Fibroblast of pulmonary artery (primary cell): ENCODE results near the gene MTUS2.

Experiments
- DNase-seq: peaks from one replicate; pipeline ENCODE4 v3.0.0-alpha.2; 2010; ENCODE audit warnings: low read depth
- H3K4me3 ChIP-seq: replicated peaks from 2 replicates; pipeline ENCODE4 v1.5.1; 2011; ENCODE audit warnings: low read depth, mild to moderate bottlenecking, control low read depth, low read length, moderate library complexity
- TF ChIP-seq, protein P1 (sequence below): IDR thresholded peaks from 2 replicates; pipeline ENCODE4 v1.5.1; 2011; ENCODE audit warnings: mild to moderate bottlenecking, control low read depth, low read length, inconsistent platforms; ENCODE audit errors: missing control alignments

The MTUS2 gene

DNA sequence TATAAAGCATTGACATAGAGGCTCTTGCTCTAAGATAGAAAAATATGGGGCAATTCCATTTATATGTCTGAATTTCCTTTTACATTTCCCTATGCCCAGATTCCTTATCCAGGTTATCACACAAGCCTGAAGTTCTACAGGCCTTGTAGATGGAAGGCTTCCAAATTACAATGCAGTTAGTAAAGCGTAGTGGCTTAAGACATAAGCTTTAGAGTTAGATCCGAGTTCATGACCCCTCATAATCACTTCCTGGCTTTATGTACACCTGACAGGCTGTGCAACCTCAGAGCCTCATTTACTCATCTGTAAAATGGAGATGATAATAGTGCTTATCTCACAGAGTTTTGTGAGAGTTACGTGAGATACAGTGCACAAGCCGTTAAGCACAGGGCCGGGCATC, 601.9 kb downstream of the MTUS2 start:
- DNase-seq: no peak
- no peak overlapping the region for H3K4me3 ChIP-seq
- TF ChIP-seq, protein P1, sequence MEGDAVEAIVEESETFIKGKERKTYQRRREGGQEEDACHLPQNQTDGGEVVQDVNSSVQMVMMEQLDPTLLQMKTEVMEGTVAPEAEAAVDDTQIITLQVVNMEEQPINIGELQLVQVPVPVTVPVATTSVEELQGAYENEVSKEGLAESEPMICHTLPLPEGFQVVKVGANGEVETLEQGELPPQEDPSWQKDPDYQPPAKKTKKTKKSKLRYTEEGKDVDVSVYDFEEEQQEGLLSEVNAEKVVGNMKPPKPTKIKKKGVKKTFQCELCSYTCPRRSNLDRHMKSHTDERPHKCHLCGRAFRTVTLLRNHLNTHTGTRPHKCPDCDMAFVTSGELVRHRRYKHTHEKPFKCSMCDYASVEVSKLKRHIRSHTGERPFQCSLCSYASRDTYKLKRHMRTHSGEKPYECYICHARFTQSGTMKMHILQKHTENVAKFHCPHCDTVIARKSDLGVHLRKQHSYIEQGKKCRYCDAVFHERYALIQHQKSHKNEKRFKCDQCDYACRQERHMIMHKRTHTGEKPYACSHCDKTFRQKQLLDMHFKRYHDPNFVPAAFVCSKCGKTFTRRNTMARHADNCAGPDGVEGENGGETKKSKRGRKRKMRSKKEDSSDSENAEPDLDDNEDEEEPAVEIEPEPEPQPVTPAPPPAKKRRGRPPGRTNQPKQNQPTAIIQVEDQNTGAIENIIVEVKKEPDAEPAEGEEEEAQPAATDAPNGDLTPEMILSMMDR: no peak

DNA sequence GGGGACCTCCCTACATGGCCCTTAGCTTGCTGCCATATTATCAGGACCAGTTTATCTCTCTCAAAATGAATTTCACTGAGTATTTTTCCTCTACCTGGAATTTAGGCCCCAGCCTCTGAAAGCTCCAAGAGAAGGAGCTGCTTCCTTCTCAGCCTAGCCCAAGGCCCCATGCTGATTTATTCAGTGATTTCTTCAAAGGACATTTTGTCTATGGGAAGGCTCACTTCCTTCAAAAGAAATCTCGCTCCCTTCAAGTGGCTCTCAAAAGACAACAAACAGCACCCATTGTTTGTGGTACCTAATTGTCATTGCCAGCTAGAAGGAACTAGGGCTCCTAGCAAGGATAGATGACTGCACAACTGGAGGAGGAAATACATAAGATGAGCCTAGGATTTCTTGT, 602.9 kb downstream of the MTUS2 start:
- DNase-seq: no peak
- H3K4me3 ChIP-seq: no peak overlapping the region
- TF ChIP-seq, protein P1: no peak

DNA sequence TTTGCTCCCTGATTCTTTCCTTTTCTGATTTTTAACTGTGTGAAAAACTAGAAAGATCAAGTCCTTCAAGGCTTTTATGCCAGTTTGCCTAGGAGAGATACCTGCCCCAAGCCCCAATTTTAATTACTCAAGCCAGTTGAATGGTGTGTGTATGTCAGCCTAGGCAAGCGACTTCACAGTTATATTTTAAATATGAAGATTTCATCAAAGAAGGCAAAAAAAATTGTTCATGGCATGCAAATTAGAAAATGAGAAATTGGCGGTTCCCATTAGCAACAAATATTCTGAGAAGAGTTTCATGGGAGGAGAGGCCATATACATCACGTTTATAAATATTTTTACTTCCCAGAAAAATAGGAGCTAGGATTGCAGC, 607.8 kb downstream of the MTUS2 start:
- TF ChIP-seq, protein P1: no peak
- no peak for DNase-seq
- H3K4me3 ChIP-seq: no peak overlapping the region

DNA sequence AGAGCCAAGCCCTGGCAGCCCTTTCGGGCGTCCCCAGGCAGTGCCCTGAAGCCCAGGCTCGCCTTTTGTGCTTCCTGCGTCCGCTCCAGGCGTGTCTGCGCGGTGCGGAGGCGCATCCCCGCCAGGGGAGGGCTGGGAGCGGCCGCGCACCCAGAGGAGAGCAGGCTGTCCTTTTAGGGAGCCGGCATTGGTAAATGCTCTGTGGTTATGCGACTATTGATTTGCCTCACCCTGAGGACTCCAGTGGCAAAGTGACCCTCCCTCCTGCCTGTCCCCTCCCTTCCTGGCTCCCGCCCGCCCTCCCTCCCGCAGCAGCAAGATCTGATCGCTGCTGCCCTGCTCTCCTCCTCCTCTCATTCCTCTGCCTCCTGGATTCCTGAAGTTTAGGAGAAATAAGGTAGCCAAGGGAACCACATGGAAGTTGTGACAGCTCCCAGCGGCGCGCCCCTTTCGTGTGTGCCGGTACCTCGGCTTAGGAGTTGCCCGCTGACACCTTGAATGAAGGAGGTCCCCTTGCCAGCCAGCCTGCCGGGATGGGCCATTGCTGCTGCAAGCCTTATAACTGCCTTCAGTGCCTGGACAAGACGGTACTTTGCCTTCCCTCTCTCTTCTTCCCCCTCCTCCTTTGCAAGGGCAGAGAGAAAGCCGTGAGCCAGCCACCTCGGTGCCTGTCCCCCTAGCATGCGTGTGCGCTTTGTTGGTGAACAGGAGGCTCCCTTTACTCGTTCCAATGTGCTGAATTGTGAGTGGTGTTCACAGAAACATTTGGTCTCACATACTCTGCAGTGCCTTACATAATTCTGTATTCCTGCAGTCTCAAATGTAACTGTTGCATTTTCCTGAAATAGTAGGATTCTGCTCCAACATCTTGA, 608.4 kb downstream of the MTUS2 start:
- TF ChIP-seq, protein P1: no peak
- H3K4me3 ChIP-seq: no peak overlapping the region
- no peak for DNase-seq

DNA sequence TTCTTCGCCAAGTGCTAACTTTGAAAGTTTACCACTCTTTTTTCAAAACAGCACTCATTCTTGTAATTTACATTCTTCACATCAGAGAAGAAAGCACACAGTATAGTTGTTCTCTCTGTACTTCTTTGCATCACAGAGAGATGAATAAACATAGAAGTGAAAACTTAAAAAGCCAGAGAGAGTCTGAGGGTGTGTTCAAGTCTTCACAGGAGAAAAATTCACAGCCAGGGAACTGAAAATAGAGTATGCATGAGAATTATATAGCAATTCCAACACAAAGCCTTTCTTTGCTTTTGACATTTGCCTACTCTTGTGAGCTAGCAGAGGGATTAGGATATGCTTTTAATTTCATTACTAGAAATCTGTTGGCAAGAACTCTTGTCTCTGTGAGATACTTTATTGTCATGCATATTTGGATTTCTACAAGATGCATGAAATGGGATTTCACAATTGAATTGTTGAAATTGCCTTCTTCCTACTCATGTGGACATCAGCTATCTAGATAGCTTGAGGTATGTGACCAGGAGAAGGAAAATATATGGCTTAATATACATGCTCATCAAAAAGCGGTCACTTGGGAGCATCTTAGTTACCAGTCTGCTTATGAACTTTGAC, 609.3 kb downstream of the MTUS2 start:
- no peak overlapping the region for H3K4me3 ChIP-seq
- DNase-seq: no peak
- TF ChIP-seq, protein P1: no peak

DNA sequence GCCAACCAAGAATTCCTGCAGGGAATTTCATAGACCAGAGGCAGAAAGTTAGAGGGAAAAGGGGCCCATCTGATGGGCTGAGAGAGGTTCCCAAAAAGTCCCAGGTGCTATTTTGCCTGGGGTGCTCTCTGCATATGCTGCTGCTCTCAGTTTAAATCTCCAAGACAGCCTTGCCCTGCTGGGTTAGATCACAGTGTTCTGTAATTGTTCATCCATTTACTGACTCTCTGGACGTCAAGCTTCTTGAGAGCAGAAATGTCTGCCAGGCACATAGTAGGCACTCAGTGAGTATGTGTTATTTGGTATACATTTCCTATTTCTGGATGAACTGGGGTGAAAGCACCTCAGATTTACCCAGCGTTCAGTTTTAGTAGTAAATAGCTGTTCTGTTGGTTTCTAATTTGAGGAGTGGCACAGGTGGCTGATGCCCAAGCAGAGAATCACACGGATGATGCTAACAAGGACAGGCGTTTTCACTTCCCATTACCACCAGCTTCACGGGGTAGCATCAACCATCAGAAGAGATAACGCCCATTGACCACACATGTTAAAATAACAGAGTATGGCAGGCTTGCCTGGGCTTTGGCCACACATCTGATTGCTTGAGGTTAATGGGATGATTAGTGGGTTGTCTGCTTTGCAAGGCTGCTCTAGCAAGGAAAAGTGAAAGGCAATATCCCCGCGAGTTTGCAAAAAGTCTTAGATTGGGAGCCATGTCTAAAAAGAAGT, 614.2 kb downstream of the MTUS2 start:
- H3K4me3 ChIP-seq: no peak overlapping the region

More for the DNA sequence above, 614.2 kb downstream of the MTUS2 start:
- no peak for DNase-seq
- TF ChIP-seq, protein P1: no peak
